Mesothelial cell of epicardium (in vitro differentiated cells): ENCODE measurements around the gene PLOD3. TPM values are rescaled to one million over a fixed set of nuclear protein-coding genes. Genes with fewer than 3 reads are reported as not detected.

Experiments
- DNase-seq, 2 experiments: peaks; one replicate each; pipeline ENCODE4 v3.0.0; 2021; ENCODE audit warnings: low spot score in 2 of 2; ENCODE audit not compliant: unreplicated experiment in 2 of 2
- H3K27ac Mint-ChIP-seq: 2 replicates; pipeline ENCODE4 v1.8.0; 2021; ENCODE audit warnings: mixed read lengths
- H3K27me3 Mint-ChIP-seq: 2 replicates; pipeline ENCODE4 v1.8.0; 2021; ENCODE audit warnings: low read depth, mixed read lengths
- H3K36me3 Mint-ChIP-seq: 2 replicates; pipeline ENCODE4 v1.8.0; 2021; ENCODE audit warnings: mixed read lengths
- H3K4me1 Mint-ChIP-seq: 2 replicates; pipeline ENCODE4 v1.8.0; 2021; ENCODE audit warnings: mixed read lengths
- H3K4me3 Mint-ChIP-seq: 2 replicates; pipeline ENCODE4 v1.8.0; 2021; ENCODE audit warnings: mild to moderate bottlenecking, moderate library complexity, mixed read lengths
- H3K9me3 Mint-ChIP-seq: 2 replicates; pipeline ENCODE4 v1.8.0; 2021; ENCODE audit warnings: mixed read lengths
- total RNA-seq: library from RNA; stranded (reverse); gene quantifications from 3 replicates; pipeline ENCODE4 v1.2.1, GENCODE V29; 2021
- TF ChIP-seq, protein P1 (sequence below): fragments of 200-600 bp; sonication (generic); IDR thresholded peaks from one replicate; pipeline ENCODE4 v1.5.0; 2021; ENCODE audit warnings: antibody characterized with exemption; ENCODE audit not compliant: unreplicated experiment

The PLOD3 gene
- total RNA-seq, 1 donor from 2014 or later = 66.9 TPM

DNA sequence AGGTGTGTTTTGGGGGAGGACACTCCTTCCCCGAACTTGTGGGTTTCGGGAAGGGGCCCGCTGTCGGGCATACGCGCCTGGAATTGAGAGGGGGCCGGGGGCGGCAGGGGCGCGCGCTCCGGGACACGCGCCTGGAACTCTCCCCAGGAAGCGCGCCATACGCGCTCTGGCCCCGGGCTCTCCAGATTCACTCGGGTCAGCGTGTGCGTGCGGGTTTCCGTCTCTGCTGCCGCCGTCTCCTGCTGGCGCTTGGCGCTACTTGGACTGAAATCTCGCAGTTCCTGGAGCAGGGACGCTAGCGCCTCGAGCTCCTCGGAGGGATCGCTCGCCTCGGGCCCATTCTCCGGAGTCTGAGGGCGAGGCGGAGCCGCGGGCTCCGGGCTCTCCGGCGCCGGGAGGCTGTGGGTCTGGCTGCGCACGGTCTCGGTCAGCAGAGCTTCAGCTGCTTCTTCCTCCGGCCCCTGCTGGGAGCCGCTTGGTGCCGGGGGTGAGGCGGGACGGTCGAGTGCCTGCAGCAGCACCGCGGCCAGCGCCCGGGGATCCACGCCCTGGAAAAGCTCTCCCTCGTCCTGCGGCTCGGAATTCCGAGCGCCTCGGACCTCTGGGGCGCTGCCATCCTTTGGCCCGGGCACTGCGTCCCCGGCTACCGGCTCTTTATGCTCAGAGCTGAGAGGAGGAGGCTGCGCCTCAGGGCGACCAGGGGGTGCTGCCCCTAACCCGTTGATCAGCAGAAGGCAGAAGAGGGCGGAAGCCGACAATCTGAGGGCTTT lies 53.1 kb downstream of the PLOD3 start:
- peak; percentile 70 to 80 for DNase-seq
- TF ChIP-seq, protein P1, sequence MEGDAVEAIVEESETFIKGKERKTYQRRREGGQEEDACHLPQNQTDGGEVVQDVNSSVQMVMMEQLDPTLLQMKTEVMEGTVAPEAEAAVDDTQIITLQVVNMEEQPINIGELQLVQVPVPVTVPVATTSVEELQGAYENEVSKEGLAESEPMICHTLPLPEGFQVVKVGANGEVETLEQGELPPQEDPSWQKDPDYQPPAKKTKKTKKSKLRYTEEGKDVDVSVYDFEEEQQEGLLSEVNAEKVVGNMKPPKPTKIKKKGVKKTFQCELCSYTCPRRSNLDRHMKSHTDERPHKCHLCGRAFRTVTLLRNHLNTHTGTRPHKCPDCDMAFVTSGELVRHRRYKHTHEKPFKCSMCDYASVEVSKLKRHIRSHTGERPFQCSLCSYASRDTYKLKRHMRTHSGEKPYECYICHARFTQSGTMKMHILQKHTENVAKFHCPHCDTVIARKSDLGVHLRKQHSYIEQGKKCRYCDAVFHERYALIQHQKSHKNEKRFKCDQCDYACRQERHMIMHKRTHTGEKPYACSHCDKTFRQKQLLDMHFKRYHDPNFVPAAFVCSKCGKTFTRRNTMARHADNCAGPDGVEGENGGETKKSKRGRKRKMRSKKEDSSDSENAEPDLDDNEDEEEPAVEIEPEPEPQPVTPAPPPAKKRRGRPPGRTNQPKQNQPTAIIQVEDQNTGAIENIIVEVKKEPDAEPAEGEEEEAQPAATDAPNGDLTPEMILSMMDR = no peak
- H3K9me3 Mint-ChIP-seq = no peaks in the 10 kb centered on the region
- H3K36me3 Mint-ChIP-seq = peaks cover 4% of the 10 kb centered on the region
- peak overlapping the region; percentile 54 for H3K4me3 Mint-ChIP-seq
- H3K27ac Mint-ChIP-seq = no peak overlapping the region
- peaks cover 68% of the 10 kb centered on the region for H3K27me3 Mint-ChIP-seq
- peaks cover 45% of the 10 kb centered on the region for H3K4me1 Mint-ChIP-seq

DNA sequence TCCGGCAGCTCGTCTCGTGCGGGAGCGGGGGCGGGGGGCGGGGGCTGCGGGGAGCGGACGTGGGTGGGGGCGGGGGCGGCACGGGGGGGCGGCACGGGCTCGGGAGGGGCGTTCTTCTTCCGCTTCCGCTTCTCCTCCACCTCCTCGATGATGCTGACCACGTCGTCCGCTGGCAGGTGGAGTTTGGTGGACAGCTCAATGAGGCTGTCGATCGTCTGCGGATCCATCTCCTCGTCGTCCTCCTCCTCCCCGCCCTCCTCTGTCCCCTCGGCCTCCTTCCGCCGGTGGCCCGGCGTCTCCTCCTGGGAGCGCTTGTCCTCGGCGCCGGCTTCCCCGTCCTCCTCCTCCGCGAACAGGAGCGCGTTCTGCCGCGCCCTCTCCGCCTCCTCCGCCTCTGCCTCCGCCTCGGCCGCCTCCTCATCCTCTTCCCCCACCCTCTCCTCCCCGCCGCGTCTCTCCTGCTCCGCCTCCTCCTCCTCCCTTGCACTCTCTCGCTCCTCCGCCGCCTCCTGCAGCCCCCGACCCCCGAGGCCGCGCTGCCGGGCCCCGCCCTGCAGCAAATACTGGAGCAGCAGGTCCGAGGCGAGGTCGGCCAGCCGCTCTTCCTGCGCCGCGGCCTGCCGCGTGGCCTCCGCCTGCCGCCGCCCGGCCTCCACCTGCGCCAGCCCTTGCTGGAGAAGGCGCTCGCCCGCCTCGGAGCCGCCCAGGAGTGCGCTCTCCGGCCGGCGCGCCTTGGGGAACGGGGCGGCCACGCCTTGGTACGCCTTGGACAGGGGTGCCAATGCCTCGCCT lies 53.9 kb downstream of the PLOD3 start:
- Mint-ChIP-seq H3K9me3 (no peaks in the 10 kb centered on the region), H3K4me3 (peak overlapping the region; percentile 61), H3K27me3 (peaks cover 60% of the 10 kb centered on the region), H3K4me1 (peaks cover 42% of the 10 kb centered on the region), H3K27ac (no peak overlapping the region), H3K36me3 (peaks cover 6% of the 10 kb centered on the region)
- TF ChIP-seq, protein P1 = no peak
- DNase-seq = no peak

DNA sequence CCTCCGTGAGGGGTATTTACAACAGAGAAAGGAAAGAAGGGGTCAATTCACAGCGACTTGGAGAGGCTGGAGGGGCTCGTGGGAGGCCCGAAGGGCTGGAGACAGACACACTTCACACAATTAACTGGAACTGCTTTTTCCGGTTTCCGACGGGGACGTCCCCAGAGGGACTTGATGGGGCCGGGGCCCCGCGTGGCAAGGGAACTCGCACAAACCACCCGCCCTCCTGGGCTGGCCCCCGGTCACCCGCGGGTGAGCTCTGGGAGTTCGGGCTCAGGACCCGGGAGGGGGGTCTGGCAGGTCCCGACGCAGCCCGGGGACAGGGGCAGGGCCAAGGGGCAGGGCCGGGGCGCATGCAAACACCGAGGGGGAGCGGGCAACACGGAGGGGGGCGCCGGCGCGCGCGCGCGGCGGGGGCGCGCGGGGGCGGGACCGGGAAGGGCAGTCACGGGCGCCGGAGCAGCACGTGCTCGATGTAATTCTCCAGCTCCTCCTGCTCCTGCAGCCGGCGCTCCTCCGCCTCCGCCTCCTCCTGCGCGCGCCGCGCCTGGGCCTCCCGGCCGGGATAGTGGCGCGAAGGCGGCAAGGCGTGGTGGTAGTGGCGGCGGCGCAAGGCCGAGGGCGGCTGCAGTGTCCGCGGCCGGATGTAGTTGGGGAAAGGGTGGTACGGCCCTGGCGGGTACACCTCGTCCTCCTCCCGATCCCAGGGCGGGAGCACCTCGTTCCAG lies 54.7 kb downstream of the PLOD3 start:
- Mint-ChIP-seq H3K36me3 (peaks cover 10% of the 10 kb centered on the region), H3K27ac (peak overlapping the region; percentile 90), H3K9me3 (no peaks in the 10 kb centered on the region), H3K27me3 (peaks cover 53% of the 10 kb centered on the region), H3K4me1 (peaks cover 39% of the 10 kb centered on the region), H3K4me3 (peak overlapping the region; percentile 68)
- peak in 1 of 2 experiments; percentile 52 for DNase-seq
- TF ChIP-seq, protein P1 = no peak

DNA sequence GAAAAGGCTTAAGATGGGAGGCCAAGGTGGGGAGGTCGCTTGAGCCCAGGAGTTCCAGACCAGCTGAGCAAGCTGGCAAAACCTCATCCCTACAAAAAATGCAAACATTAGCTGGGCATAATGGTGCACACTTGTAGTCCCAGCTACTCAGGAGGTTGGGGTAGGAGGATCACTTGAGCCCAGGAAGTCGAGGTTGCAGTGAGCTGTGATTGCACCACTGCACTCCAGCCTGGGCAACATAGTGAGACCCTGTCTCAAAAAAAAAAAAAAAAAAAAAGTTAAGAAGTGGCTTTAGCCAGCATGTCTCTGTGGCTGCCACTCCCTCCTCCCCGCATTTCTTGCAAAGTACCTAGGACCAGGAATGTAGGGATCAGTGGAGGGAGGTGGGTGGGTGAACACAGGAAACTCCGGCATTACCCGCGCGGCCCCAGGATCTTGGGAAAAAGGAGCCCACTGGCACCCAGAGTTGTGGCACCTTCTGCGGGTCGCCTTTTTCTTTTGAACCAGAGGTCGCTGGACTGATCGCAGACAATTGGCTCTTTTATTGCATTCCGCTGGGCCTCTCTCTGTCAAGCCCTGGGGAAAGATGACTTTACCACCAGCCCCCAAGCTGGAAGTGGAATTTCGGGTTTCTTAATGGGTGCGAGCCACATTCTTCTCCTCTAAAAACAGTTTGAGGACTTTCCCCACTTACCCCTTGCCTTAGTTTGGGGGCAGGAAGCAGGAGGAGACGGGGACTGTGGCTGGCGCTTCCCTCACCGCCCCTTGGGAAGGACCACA lies 55.5 kb downstream of the PLOD3 start:
- peaks cover 19% of the 10 kb centered on the region for H3K36me3 Mint-ChIP-seq
- no peaks in the 10 kb centered on the region for H3K9me3 Mint-ChIP-seq
- TF ChIP-seq, protein P1 = no peak
- peak overlapping the region; percentile 90 for H3K27ac Mint-ChIP-seq
- H3K4me3 Mint-ChIP-seq = peak overlapping the region; percentile 68
- H3K4me1 Mint-ChIP-seq = peaks cover 32% of the 10 kb centered on the region
- peaks cover 44% of the 10 kb centered on the region for H3K27me3 Mint-ChIP-seq
- no peak for DNase-seq

DNA sequence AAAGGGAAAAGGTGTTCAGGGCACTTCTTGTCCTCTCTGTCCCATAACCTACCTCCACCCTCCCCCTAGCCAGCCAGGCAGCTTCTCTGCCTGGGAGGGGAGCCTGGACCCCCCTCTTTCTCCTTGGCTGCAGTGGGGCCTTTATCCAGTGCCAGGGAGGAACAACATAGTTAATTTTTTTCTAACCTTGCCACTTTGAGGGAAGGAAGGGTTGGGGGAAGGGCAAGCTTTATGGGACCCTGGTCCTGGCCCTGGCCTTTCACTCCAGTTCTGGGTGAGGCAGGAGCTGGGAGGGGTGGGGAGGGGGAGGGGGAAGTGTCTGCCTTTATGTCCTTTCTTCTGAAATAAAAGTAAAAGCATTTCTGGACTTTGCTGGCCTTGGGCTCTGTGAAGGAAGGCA lies 56.5 kb downstream of the PLOD3 start:
- peaks cover 27% of the 10 kb centered on the region for H3K4me1 Mint-ChIP-seq
- peaks cover 22% of the 10 kb centered on the region for H3K36me3 Mint-ChIP-seq
- H3K27me3 Mint-ChIP-seq = peaks cover 35% of the 10 kb centered on the region
- no peak overlapping the region for H3K4me3 Mint-ChIP-seq
- H3K9me3 Mint-ChIP-seq = no peaks in the 10 kb centered on the region
- TF ChIP-seq, protein P1 = no peak
- no peak for DNase-seq
- no peak overlapping the region for H3K27ac Mint-ChIP-seq
